OCI-LY7 (cell line): ENCODE data around the gene TIPIN.

Experiments used
- CTCF ChIP-seq: fragments of 200-600 bp; sonication (generic); conservative IDR thresholded peaks from 2 replicates; pipeline ENCODE4 v1.5.1; 2014; ENCODE audit warnings: mild to moderate bottlenecking, antibody characterized with exemption, low read length, moderate library complexity, mixed read lengths
- EZH2phosphoT487 ChIP-seq: fragments of 200-600 bp; sonication (generic); IDR thresholded peaks from 2 replicates; pipeline ENCODE4 v1.6.1; 2018; ENCODE audit warnings: low read depth, borderline replicate concordance, mild to moderate bottlenecking, mixed run types, antibody characterized with exemption, low read length, moderate library complexity, mixed read lengths

- TF ChIP-seq CTCF (no peak), EZH2phosphoT487 (no peak)
These were observed 33.1 kb downstream of the TIPIN start for GRCh38 chr15:66323312-66323928.
